Measurements from ENCODE around the gene DIS3L2. TPM values are rescaled to one million over a fixed set of nuclear protein-coding genes. Genes with fewer than 3 reads are reported as not detected.

Gene DIS3L2
- total RNA-seq, 4 donors from 2014 or later: 52.8 to 74.9 (median 61.8) TPM

GRCh38 chr2:232275670-232276069 lies 314.2 kb downstream of the DIS3L2 start:
- Histone ChIP-seq H3K4me3 (no peak overlapping the region), H3K9me3 (peaks cover 0 to 6% (median 0%) of the 10 kb centered on the region in 4 donors), H3K27ac (no peak overlapping the region), H3K36me3 (peaks cover 0 to 55% (median 0%) of the 10 kb centered on the region in 3 donors), H3K4me1 (no peaks in the 10 kb centered on the region), H3K27me3 (no peaks in the 10 kb centered on the region)
- WGBS, 2 donors: 79 to 87% methylated on average over 5 of the region's 5 CpGs
- no peak for DNase-seq (ENCODE audit: low spot score in 2 of 2)
- no peak for TF ChIP-seq CTCF (IDR thresholded peaks at IDR 0.05)
- TF ChIP-seq EP300 (IDR thresholded peaks at IDR 0.05): no peak
- no peak for TF ChIP-seq POLR2A (IDR thresholded peaks at IDR 0.05)

- no peak overlapping the region for H3K4me3 ChIP-seq
- DNase-seq (ENCODE audit: low spot score in 2 of 2): no peak
- 87 to 91% methylated on average over 8 of the region's 8 CpGs for WGBS, 2 donors
These were observed 314.7 kb downstream of the DIS3L2 start for GRCh38 chr2:232276084-232276732.

GRCh38 chr2:232276733-232277313 lies 315.3 kb downstream of the DIS3L2 start:
- Histone ChIP-seq H3K9me3 (peaks cover 0 to 6% (median 0%) of the 10 kb centered on the region in 4 donors), H3K36me3 (peaks cover 0 to 61% (median 0%) of the 10 kb centered on the region in 3 donors), H3K4me1 (no peaks in the 10 kb centered on the region), H3K4me3 (no peak overlapping the region), H3K27ac (no peak overlapping the region), H3K27me3 (no peaks in the 10 kb centered on the region)
- no peak for DNase-seq (ENCODE audit: low spot score in 2 of 2)
- no peak for TF ChIP-seq CTCF (IDR thresholded peaks at IDR 0.05)
- TF ChIP-seq EP300 (IDR thresholded peaks at IDR 0.05): no peak
- TF ChIP-seq POLR2A (IDR thresholded peaks at IDR 0.05): no peak
- WGBS, 2 donors: 73 to 76% methylated on average over 8 of the region's 8 CpGs

More at GRCh38 chr2:232276084-232276732, 314.7 kb downstream of the DIS3L2 start:
- peaks cover 0 to 6% (median 0%) of the 10 kb centered on the region in 4 donors for H3K9me3 ChIP-seq
- peaks cover 0 to 55% (median 0%) of the 10 kb centered on the region in 3 donors for H3K36me3 ChIP-seq
- no peaks in the 10 kb centered on the region for H3K4me1 ChIP-seq
- no peak overlapping the region for H3K27ac ChIP-seq
- H3K27me3 ChIP-seq: no peaks in the 10 kb centered on the region
- TF ChIP-seq CTCF (IDR thresholded peaks at IDR 0.05) (no peak), POLR2A (IDR thresholded peaks at IDR 0.05) (no peak), EP300 (IDR thresholded peaks at IDR 0.05) (no peak)

DNA sequence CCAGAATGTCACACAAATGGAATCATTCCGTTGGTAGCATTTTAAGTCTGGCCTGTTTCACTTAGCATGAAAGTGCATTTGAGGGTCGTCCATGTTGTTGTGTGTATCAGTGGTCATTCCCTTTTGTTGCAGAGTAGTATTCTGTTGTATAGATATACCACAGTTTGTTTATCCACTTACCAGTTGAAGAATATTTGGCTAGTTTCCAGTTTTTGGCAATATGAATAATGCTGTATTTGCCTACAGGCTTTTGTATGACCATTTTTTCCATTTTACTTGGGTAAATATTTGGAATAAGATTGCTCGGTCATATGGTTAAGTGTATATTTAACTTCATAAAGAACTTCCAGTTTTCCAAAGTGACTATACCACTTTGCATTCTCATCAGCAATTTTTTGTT lies 317.0 kb downstream of the DIS3L2 start:
- Histone ChIP-seq H3K4me1 (no peaks in the 10 kb centered on the region), H3K27me3 (no peaks in the 10 kb centered on the region), H3K36me3 (peaks cover 0 to 55% (median 0%) of the 10 kb centered on the region in 3 donors), H3K4me3 (no peak overlapping the region), H3K27ac (no peak overlapping the region), H3K9me3 (peaks cover 0 to 6% (median 0%) of the 10 kb centered on the region in 4 donors)
- no peak for TF ChIP-seq POLR2A (IDR thresholded peaks at IDR 0.05)
- no peak for TF ChIP-seq EP300 (IDR thresholded peaks at IDR 0.05)
- no peak for TF ChIP-seq CTCF (IDR thresholded peaks at IDR 0.05)
- 96 to 97% methylated on average over 3 of the region's 3 CpGs for WGBS, 2 donors
- DNase-seq (ENCODE audit: low spot score in 2 of 2): no peak

DNA sequence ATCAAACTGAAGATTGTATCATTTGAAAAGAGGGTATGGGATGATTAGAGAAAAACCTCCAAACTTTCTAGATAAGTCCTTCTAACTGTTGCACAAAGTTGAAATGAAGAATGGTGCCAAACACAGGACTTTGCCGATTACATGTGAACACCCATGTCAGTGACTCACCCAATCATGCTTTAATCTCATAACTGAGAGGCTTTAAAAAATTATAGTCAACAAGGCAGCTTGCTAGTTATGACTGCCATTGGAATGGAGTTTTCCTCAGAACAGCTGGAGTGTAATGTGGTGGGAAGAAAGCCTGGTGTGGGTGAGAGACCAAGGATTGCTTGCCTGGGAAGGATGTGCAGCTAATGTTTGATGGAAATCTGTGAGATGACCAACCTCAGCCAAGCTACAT lies 318.8 kb downstream of the DIS3L2 start:
- Histone ChIP-seq H3K9me3 (peaks cover 0 to 6% (median 0%) of the 10 kb centered on the region in 4 donors), H3K36me3 (peaks cover 0 to 42% (median 0%) of the 10 kb centered on the region in 3 donors), H3K27ac (no peak overlapping the region), H3K4me3 (no peak overlapping the region), H3K4me1 (no peaks in the 10 kb centered on the region), H3K27me3 (no peaks in the 10 kb centered on the region)
- no peak for DNase-seq (ENCODE audit: low spot score in 2 of 2)
- TF ChIP-seq EP300 (IDR thresholded peaks at IDR 0.05) (no peak), POLR2A (IDR thresholded peaks at IDR 0.05) (no peak), CTCF (IDR thresholded peaks at IDR 0.05) (no peak)
- WGBS, 2 donors: 68 to 80% methylated on average over 1 of the region's 1 CpG
